Gastrocnemius medialis (tissue), 4 donors: ENCODE results near the gene KLHL9. TPM values are rescaled to one million over a fixed set of nuclear protein-coding genes. Genes with fewer than 3 reads are reported as not detected.
"Not testable (repeated sequence)": the region's sequence is repeated elsewhere in the genome, so short reads cannot be mapped to it uniquely, and the experiment has no call there.

Experiments
- ATAC-seq, 2 donors: fragments of 150-250 bp; one replicate each; pipeline ENCODE4 v1.9.1; 2016
- DNase-seq, 2 donors: peaks; one replicate each; pipeline ENCODE4 v3.0.0-alpha.2; 2019
- H3K27ac ChIP-seq, 4 donors: fragments of 200-600 bp; sonication (generic); 1 replicate in 1 of 4; 2 replicates in 3 of 4; pipeline ENCODE4 v1.5.1; 2016 to 2018; ENCODE audit warnings: mild to moderate bottlenecking in 2 of 4, moderate library complexity in 1 of 4
- H3K27me3 ChIP-seq, 3 donors: fragments of 200-600 bp; sonication (generic) in 2 of 3; 1 replicate in 1 of 3; 2 replicates in 2 of 3; pipeline versions ENCODE4 v1.5.1 to v1.6.0; 2016 to 2019; ENCODE audit warnings: mild to moderate bottlenecking in 1 of 3, moderate library complexity in 1 of 3
- H3K36me3 ChIP-seq, 2 donors: fragments of 200-600 bp; sonication (generic) in 1 of 2; one replicate each; pipeline ENCODE4 v1.5.1; 2017 to 2018
- H3K4me1 ChIP-seq, 2 donors: fragments of 200-600 bp; sonication (generic) in 1 of 2; one replicate each; pipeline ENCODE4 v1.5.1; 2016 to 2017; ENCODE audit warnings: mild to moderate bottlenecking in 2 of 2
- H3K4me3 ChIP-seq, 4 donors: fragments of 200-600 bp; sonication (generic) in 3 of 4; 1 replicate in 1 of 4; 2 replicates in 3 of 4; pipeline ENCODE4 v1.5.1; 2016 to 2019; ENCODE audit warnings: mild to moderate bottlenecking in 2 of 4
- H3K9me3 ChIP-seq, 3 donors: fragments of 200-600 bp; sonication (generic) in 2 of 3; 1 replicate in 1 of 3; 2 replicates in 2 of 3; pipeline ENCODE4 v1.5.1; 2016 to 2019
- CTCF ChIP-seq, 5 experiments: fragments of 450-650 bp in 3 of 5; fragments of 200-600 bp in 2 of 5; sonication (generic) in 2 of 5; IDR thresholded peaks in 4 of 5; conservative IDR thresholded peaks in 1 of 5; 1 replicate in 4 of 5; 2 replicates in 1 of 5; pipeline ENCODE4 v1.5.1; 2016 to 2019; ENCODE audit warnings: antibody characterized with exemption in 5 of 5, mild to moderate bottlenecking in 3 of 5, moderate library complexity in 3 of 5
- POLR2A ChIP-seq, 2 donors: fragments of 450-650 bp; IDR thresholded peaks; one replicate each; pipeline ENCODE4 v1.6.1; 2017; ENCODE audit warnings: antibody characterized with exemption in 2 of 2, mild to moderate bottlenecking in 2 of 2, moderate library complexity in 2 of 2
- in situ Hi-C, 4 donors: fragments of 200-750 bp; cut with MboI; loops; one replicate each; pipeline versions ENCODE4 v1.15.0 to v1.8.0; 2017; ENCODE audit warnings: low sequenced_read_pairs in 4 of 4
- intact Hi-C: fragments of 100-400 bp; cut with DNase I; formaldehyde crosslinking; loops from one replicate; pipeline ENCODE4 v1.15.1; 2023; ENCODE audit warnings: low total_unique reads
- total RNA-seq, 4 donors: library from RNA; depleted of rRNA; stranded (reverse); fragments of >200 nt; gene quantifications; one replicate each; pipeline versions ENCODE4 v1.1.0 to v1.2.3, GENCODE V29; 2016

The KLHL9 gene
- 1 to 10 TPM; 5.2 to 8.2 (median 6.5) TPM for total RNA-seq

- Histone ChIP-seq H3K36me3 (no peaks in the 10 kb centered on the region), H3K4me3 (peak within 1 kb of the TSS; percentile 68 to 96 (median 90)), H3K9me3 (no peaks in the 10 kb centered on the region), H3K27me3 (no peaks in the 10 kb centered on the region), H3K4me1 (peaks cover 43 to 44% of the 10 kb centered on the region in 2 donors), H3K27ac (peak within 1 kb of the TSS; percentile 87 to 93 (median 92))
- peak; percentile 97 for ATAC-seq
- TF ChIP-seq CTCF (IDR thresholded peaks at IDR 0.05 in 4 of 5, conservative IDR thresholded peaks at IDR 0.05 in 1 of 5): peak in 1 of 5 experiments; percentile 13
- TF ChIP-seq POLR2A (IDR thresholded peaks at IDR 0.05): peak in 1 of 2 donors; percentile 59
- peak; percentile 84 to 87 for DNase-seq
- intact Hi-C loops (loop anchor here (1.0 to 2.0 kb wide), 2 partner anchors 8 to 468 kb away; partner anchors contain the start of gene MTAP), in situ Hi-C loops (loop anchor here in 2 of 4 donors (25.0 kb wide), 1 partner anchor 652 kb away; the partner anchor contains the start of genes CDKN2A (in 2 of the 2) and CDKN2B-AS1 (in 2 of the 2))
Measured at GRCh38 chr9:21334701-21335632, at the start of gene KLHL9. Gene KLHL9, minus strand, starts transcription at chr9:21335404. Its CDS starts 545 bp downstream, at chr9:21334859.

- DNase-seq (no peak), ATAC-seq (no peak)
- no peaks in the 10 kb centered on the region for H3K4me1 ChIP-seq
- in situ Hi-C loops (no loop called here), intact Hi-C loops (no loop called here)
- no peak for TF ChIP-seq POLR2A (IDR thresholded peaks at IDR 0.05)
- TF ChIP-seq CTCF (IDR thresholded peaks at IDR 0.05 in 4 of 5, conservative IDR thresholded peaks at IDR 0.05 in 1 of 5): no peak
- no peak overlapping the region for H3K4me3 ChIP-seq
- H3K36me3 ChIP-seq: no peaks in the 10 kb centered on the region
- no peak overlapping the region for H3K27ac ChIP-seq
- H3K9me3 ChIP-seq: no peaks in the 10 kb centered on the region
- H3K27me3 ChIP-seq: peaks cover 0 to 11% (median 7%) of the 10 kb centered on the region in 3 donors
Measured at GRCh38 chr9:21383627-21384026, 48.4 kb upstream of the KLHL9 start.

- TF ChIP-seq CTCF (IDR thresholded peaks at IDR 0.05 in 4 of 5, conservative IDR thresholded peaks at IDR 0.05 in 1 of 5) (no peak), POLR2A (IDR thresholded peaks at IDR 0.05) (no peak)
- no peaks in the 10 kb centered on the region for H3K9me3 ChIP-seq
- intact Hi-C loops: loop anchor here (1.0 kb wide), 1 partner anchor 40 kb away; no protein-coding TSS in a partner anchor
- no peak for DNase-seq
- H3K27me3 ChIP-seq: peaks cover 0 to 11% (median 5%) of the 10 kb centered on the region in 3 donors
- no peak for ATAC-seq
- no peak overlapping the region for H3K4me3 ChIP-seq
- no peaks in the 10 kb centered on the region for H3K36me3 ChIP-seq
- no peak overlapping the region for H3K27ac ChIP-seq
- in situ Hi-C loops: no loop called here
- no peaks in the 10 kb centered on the region for H3K4me1 ChIP-seq
Measured at GRCh38 chr9:21381448-21382339, 46.5 kb upstream of the KLHL9 start.

- H3K4me1 ChIP-seq, in situ Hi-C loops, intact Hi-C loops, H3K27ac ChIP-seq, H3K27me3 ChIP-seq, H3K36me3 ChIP-seq, H3K9me3 ChIP-seq, ATAC-seq, DNase-seq, H3K4me3 ChIP-seq: not testable (repeated sequence)
Measured at GRCh38 chr9:21371467-21371866, 36.3 kb upstream of the KLHL9 start.
